Erythroblast (primary cell): ENCODE measurements around the gene C4orf51.

Experiments
- DNase-seq, 2 experiments: peaks; one replicate each; lab custom pipeline; 2025; lab: John Stamatoyannopoulos, UW
- GATA1 ChIP-seq: IDR thresholded peaks from 2 replicates; pipeline ENCODE4 v1.6.1; 2011; ENCODE audit warnings: low read depth, mild to moderate bottlenecking, control low read depth, low read length, moderate library complexity
- POLR2A ChIP-seq: IDR thresholded peaks from 2 replicates; pipeline ENCODE4 v1.6.1; 2011; ENCODE audit warnings: mild to moderate bottlenecking, low read length

C4orf51 gene

DNA sequence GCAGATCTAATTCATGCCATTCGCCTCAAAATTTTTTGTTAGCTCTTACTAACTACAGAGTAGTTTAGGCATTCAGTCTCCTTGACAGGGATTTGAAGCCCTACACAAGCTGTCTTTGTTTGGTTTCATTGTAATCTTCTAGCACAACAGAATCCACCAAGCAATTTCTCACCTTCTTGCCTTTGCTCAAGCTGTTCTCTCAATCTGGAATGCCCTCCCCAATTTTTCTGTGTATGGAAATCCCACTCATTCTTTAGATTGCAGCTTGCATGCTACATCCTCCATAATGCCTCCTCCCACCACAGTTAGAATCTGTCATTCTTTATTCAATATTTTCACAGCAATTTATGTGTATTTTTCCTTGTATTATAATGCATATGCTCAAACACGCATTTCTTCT is 63.7 kb downstream of the C4orf51 start:
- no peak for TF ChIP-seq POLR2A
- no peak for TF ChIP-seq GATA1

DNA sequence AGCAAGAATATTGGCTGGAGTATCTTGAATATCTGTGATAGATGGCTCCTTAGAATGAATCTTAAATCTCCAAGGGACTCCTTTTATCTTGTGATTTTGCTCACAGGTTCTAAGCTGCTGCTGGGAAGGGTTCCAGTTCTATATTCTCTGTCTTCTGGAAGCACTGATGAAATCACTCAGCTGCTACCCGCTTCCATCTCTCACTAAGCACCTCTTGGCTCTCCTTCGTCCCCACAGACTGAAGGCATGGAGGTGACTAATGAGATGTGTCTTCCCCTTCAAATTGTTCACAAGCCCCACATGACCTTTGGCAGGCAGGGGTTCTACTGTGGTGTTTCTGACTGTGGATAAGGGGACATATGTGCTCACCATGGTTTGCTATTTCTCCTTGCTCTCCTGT is 75.9 kb downstream of the C4orf51 start:
- DNase-seq, result no peak
- TF ChIP-seq GATA1, result no peak
- TF ChIP-seq POLR2A, result no peak

More for the DNA sequence above, 63.7 kb downstream of the C4orf51 start:
- DNase-seq, result no peak

DNA sequence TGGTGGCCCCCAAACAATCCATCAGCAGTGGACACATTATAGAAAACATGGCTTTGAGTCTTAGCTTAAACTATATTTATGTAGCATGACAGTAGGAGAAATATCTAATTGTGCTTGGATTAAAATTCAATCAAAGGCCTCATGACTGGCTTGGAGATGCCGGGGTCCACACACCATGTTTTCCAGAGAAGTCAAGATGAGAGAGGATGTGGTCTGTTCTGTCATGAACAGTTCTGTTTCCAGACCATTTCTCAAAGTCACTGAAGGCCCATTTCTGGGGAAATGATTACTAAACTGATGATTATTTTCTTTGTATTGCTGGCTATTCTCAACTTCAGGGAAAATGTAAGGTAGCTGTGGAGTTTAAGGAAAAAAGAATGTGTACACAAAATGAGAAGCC is 76.3 kb downstream of the C4orf51 start:
- no peak for DNase-seq
- TF ChIP-seq POLR2A (no peak), GATA1 (no peak)

DNA sequence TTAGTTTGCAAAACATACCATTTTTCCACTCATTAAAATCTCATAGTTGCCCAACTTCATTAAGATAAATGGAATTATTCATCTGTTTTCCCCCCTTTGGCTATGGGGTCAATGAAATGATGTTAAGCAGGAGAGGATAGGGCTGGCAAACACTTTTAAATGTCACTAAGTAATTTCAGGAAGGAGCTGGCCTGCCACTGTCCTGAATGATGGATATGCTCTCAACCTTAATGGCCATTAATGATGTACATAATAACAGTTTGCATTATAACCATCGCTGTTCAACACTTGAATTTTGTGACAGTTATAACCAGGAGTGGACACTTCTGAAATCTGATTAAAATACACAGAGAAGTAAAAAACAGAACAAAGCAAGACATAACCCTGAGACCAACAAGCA is 77.2 kb downstream of the C4orf51 start:
- no peak for DNase-seq
- TF ChIP-seq GATA1, result no peak
- TF ChIP-seq POLR2A, result no peak

DNA sequence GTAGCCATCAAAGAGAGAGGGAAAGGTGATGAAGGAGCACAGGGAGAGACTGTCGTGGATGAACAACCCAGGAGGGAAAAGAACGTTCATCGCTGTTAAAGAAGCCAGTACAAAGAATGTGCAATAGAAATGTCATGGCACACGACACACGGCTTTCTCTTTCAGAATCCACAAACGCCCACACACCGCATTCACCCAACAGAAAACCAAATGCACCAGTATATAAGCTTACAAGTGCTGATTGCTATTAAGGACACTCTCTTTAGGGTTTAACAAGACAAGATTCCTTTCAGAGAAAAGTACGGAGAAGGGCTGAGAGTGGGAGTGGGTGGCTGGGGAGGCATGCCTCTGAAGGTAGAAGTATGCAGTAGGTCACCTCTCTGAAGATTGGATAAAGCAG is 80.2 kb downstream of the C4orf51 start:
- TF ChIP-seq GATA1 (no peak), POLR2A (no peak)
- DNase-seq, result no peak

DNA sequence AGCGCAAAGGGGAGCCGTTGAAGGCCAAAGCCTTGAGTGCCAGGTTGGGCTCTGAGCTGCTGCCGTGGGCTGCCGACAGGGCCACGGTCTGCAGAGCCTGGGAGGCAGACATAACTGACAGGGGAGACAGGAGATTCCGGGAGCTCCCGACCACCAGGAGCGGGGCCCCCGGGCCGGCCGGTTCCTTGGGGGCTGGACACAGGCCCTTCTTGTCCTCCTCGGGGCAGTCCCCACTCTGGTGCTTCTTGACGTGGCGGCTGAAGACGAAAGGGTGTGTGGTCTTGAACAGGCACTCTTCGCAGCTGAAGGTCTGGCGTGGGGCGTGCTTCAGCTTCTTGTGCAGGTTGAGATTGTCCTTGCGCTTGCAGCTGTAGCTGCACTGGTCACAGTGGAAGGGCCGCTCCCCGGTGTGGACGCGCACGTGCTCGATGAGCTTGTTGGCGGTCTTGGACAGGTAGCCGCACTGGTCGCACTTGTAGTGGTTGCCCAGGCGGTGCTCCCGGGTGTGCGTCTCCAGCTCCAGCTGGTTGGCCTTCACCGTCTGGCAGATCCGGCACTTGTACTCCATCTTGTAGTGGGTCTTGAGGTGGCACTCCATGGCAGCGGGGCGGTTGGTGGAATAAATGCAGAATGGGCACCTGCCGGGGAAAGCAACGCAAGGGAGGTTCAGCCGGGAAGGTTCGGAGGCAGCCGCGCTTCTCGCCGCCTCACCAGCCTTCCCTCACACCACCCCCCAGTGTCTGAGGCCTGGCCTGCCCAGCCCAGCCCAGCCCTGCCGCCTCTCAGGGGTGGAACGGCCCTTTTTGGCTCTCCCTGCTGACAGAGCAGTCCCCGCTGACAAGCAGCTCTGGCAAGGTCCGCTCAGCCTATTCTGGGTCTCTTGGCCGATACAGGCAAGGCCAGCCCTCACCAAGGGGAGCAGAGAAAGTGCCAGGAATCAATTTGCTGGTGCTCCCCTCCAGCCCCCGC is 81.3 kb downstream of the C4orf51 start:
- TF ChIP-seq GATA1 (no peak), POLR2A (no peak)
- DNase-seq, result no peak

DNA sequence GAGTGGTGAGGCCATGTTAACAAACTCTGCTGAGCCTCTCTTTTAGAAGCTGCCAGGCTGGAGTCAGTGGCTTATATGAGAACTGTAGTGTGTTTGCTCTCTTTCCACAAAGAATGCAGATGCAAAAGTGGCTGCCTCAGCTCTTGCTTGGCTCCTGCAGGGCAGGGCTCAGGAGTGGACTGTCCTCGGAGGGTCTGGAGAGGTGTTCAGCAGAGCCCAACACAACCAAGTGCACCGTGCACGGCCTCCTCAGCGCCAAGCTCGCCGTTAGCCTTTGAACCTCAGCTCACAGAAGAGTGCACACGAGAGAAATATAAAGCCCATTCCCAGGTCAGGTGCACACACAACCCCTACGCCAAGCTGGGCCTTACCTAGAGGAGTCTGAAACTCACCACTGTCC is 82.8 kb downstream of the C4orf51 start:
- TF ChIP-seq GATA1 (no peak), POLR2A (no peak)
- no peak for DNase-seq

DNA sequence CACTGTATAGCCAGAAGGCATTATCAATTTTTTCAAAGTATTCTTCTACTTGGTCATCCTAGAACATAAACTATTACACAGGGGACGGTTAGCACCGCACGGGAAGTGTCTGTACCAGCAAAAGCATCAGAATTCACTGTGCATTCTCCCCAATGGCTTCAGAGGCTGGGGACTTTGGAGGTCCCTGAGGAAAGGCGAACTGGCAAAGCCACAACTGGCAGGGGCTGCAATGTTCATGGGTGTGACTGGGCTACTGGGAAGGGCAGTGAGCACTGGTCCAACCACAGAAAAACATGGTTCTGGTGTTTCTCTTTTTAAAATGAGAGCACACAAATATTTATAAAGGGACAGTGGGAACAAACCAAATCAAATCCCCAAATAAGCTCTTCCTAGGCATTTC is 83.5 kb downstream of the C4orf51 start:
- TF ChIP-seq POLR2A (no peak), GATA1 (no peak)
- no peak for DNase-seq

DNA sequence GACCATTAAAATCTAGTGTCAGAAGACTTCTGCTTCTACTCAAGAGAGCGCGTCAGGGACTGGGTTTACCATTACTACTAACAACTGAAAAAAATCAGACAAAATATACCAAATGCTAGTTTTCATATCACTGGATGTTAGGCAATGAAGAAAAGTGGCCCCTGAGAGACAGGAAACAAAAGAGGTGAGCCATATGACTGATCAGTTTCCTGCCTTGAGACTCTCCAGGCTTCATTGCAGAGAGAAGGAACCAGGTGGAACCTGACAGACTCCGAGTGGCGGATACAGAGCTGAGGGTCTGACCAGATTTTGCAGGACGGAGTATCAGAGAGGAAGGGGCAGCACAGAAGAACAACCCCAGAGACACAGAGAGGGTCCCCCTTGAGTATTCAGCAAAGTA is 86.3 kb downstream of the C4orf51 start:
- TF ChIP-seq GATA1 (no peak), POLR2A (no peak)

DNA sequence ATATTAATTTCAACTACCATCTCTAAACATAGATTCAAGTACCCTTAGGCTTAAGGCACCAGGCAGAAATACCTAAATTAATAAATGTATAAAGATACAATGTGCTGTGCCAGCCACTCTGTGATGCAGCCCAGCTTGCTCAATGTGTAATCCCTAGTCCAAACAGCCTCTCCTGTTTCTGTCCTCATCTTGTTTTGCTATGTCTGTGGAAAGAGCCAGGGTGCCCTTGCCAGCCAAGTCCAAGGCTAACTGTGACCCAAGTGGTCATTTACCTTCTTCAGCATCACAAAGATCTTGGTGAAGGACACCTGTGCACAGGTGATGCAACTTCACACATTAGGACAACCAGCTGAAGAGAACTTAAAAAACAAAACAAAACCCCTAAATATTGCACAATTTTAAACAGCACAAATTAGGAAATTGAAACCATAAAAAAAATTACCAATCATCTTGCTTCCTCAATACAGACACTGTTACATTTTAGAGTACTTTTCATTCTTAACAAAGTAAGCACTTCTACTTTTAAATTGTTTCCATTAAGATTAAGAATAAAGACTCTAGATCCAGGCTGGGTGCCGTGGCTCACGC is 89.6 kb downstream of the C4orf51 start:
- TF ChIP-seq POLR2A (no peak), GATA1 (no peak)
- DNase-seq, result no peak

More for the DNA sequence above, 86.3 kb downstream of the C4orf51 start:
- no peak for DNase-seq

DNA sequence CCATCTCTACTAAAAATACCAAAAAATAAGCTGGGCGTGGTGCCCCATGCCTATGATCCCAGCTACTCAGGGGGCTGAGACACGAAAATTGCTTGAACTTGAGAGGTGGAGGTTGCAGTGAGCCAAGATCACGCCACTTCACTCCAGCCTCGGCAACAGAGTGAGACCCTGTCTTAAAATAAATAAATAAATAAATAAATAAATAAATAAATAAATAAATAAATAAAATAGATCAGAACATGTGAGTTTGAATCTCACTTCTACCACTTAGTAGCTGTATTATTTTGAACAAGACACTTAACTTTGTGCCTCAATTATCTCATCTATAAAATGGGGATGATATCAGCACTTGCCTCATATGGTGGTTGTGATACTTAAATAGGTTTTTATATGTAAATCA is 90.2 kb downstream of the C4orf51 start:
- DNase-seq, result peak in 1 of 2 experiments; percentile 2
- TF ChIP-seq GATA1, result no peak
- TF ChIP-seq POLR2A, result no peak

DNA sequence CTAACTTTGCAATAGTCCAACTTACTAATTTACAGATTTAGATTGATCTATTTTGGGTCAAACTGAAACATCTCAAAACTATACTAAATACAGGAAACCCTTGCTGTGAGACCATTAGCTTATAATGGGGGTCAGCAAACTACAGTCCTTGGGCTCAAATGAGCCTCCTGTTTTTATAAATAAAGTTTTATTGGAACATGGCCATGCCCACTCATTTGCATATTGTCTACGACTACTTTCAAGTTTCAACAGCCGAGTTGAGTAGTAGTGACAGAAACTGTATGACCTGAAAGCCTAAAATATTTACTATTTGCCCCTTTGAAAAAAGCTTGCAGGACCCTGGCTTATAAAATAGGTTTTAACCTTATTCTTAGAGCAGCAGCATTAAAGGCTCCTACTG is 92.4 kb downstream of the C4orf51 start:
- no peak for DNase-seq
- TF ChIP-seq POLR2A, result no peak
- no peak for TF ChIP-seq GATA1

DNA sequence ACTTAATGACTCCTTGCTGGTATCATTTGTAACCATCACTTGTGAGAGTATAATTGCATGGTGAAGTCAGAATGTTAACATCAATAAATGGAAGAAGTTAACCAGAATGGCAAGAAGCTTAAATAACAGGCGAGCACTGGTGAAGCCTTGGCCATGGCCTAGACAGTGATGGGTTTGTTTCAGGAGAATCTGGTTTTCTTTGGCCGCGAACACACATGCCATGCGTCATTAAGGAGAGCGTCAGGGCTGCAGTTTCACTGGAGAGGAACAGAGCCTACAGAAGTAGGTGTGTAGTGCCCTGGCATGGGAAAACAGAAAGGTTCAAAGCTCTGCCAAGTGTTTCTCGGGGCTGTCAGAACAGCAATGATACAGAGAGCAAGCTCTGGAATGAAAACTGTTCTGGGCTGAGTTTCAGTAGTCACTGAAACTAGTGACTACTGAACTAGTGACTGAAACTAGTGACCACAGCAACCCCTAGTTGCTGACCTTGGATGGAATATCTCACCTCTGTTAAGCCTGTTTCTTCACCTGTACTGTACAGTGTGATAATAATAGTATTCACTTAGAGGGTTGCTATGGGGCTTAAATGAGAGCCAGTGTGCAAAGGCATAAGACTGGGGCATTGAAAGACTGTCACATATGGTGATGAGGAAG is 93.8 kb downstream of the C4orf51 start:
- TF ChIP-seq POLR2A (no peak), GATA1 (no peak)
- no peak for DNase-seq

DNA sequence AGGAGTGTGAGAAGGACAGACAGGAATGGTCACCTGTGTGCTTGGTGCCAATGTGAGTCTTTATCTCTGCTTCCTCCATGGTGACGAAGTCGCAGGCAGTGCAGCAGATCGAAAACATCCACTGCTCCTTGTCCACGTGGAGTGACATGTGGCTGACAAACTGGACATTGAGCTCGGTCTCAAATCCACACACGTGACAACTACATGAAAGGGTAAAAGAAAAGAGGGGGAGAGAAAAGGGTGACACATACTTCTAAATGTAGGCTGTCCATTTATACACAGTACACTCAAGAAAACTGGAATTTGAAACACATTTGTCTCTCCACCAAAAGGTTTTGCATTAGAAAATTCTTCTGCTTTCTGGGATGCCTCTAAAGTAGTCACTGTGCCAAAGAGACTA is 94.5 kb downstream of the C4orf51 start:
- no peak for DNase-seq
- TF ChIP-seq GATA1, result no peak
